ENCODE measurements around the gene PPP2R5A.

DNA sequence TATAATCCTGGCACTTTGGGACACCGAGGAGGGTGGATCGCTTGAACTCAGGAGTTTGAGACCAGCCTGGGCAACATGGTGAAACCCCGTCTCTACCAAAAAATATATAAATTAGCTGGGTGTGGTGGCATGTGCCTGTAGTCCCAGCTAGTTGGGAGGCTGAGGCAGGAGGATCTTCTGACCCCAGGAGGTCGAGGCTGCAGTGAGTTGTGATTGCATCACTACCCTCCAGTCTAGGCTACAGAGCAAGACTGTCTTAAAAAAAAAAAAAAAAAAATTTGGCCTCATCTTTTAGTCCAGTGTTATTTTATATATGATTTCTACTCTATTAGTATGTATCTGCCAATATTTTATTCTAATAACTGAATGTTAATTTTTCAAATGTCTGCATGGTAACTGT, 59.7 kb downstream of the PPP2R5A start:
- TF ChIP-seq, protein P1, sequence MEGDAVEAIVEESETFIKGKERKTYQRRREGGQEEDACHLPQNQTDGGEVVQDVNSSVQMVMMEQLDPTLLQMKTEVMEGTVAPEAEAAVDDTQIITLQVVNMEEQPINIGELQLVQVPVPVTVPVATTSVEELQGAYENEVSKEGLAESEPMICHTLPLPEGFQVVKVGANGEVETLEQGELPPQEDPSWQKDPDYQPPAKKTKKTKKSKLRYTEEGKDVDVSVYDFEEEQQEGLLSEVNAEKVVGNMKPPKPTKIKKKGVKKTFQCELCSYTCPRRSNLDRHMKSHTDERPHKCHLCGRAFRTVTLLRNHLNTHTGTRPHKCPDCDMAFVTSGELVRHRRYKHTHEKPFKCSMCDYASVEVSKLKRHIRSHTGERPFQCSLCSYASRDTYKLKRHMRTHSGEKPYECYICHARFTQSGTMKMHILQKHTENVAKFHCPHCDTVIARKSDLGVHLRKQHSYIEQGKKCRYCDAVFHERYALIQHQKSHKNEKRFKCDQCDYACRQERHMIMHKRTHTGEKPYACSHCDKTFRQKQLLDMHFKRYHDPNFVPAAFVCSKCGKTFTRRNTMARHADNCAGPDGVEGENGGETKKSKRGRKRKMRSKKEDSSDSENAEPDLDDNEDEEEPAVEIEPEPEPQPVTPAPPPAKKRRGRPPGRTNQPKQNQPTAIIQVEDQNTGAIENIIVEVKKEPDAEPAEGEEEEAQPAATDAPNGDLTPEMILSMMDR (IDR thresholded peaks at IDR 0.05) = no peak
- TF ChIP-seq POLR2A (IDR thresholded peaks at IDR 0.05) = no peak

All from Peyer's patch (tissue), 4 donors.